HL-60/S4 treated with retinoic acid at 250 ng/mL for 4 days and 3 days (cell line): ENCODE results near the gene VSX2.

ENCODE experiments used
- in situ Hi-C: fragments of 300-500 bp; cut with MboI; formaldehyde crosslinking; loops from 2 replicates; pipeline ENCODE4 v1.7.0; 2022; ENCODE audit warnings: low sequenced_read_pairs

The VSX2 gene

GRCh38 chr14:74220991-74221390 is 18.3 kb upstream of the VSX2 start:
- in situ Hi-C loops: no loop called here

- in situ Hi-C loops: no loop called here
These were observed 17.5 kb upstream of the VSX2 start for GRCh38 chr14:74221741-74222140.

DNA sequence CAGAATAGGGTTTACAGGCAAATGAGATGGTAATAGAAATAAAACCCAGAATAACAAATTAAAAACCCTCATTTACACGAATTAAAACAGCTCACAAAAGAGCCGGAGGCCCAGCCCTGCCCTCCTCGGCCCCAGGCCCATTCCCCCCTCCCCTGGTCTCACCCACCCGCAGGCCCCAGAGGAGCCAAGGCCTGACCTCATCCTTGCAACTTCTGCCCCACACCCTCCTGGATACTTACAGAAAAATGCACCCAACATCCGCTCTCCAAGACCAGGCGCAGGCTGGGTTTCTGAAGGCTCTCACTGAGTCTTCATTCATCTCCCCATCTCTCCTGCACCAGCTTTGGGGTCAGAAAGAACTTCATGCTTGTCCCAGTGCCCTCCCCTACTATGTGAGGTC is 16.2 kb upstream of the VSX2 start:
- in situ Hi-C loops: no loop called here

GRCh38 chr14:74231784-74232183 is 7.5 kb upstream of the VSX2 start:
- in situ Hi-C loops: no loop called here

DNA sequence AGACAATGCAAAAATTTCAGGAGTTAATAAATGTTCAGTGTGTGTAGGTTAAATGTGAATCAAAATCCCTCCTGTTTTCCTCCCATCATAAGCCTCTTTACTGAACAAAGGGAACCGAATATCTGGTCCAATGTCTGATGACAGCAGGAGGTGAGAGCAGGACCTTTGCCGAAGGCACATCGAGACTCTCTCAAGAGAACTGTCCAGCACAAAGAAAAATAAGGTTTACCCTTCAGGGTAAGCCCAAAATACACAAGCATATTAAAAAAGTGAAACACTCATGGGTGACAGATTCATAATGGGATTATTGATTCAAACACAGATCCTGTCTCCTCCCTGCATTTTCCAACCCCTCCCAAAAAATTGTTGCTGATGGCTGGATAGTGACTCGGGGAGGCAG is 4.2 kb upstream of the VSX2 start:
- in situ Hi-C loops: no loop called here

DNA sequence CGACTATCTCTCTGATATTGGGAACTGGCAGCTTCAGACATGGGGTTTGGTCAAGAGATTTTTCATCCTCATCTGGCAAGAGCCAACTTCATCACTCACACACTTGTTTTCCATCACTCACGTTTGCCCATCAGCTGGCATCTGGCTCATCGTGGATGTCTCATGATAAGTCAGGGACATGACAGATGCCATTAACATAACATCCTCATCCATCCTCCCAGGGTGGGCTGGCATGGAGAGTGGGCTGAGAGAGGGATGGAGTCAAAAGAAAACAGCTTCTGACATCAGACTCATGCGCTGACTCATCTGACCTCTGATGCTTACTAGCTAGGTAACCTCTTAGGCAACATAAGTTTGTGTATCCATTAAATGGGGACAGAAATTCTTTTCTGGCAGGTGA is 1.8 kb upstream of the VSX2 start:
- in situ Hi-C loops: no loop called here

DNA sequence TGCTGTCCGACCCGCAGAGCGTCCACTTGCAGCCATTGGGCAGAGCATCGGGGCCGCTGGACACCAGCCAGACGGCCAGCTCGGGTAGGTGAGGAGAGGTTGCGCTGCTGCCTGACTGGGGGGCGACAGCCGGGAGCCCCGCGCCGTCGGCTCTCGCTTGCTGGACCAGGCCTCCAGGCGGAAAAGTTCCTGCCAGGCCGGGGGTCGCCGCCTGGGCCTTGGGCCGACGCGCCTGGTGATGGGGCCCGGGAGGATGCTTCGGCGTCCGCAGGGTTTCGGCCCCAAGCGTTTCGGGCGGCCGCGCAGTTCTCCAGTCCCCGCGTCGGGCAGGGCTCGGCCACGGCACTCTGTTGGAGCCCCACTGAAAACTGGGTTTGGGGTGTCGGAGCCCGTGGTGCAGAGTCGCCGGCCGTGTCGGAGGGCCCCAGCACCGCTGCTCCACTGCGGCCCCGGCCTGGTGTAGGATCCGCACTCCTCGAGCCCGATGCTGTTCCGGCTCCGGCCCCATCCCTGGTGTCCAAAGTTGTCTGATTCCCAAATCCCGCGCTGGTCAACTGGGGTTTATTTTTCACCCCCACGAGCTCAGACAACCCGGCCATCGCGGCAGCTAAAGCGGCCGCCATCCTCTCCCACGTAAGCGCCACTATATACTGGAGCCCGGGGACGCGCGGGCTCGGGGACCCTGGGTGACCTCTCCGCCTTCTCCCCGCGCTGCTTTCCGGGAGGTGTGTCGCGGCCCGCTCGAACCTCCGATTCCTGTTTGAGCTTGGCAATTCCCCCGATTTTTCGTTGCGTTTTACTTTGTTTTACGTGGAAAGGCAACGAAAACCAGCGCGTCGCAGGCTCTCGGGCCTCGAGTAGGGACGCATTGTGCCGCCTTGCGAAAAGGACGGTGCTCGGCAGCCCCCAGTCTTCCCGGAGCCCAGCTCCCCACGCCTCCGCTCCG is 872 bp downstream of the VSX2 start:
- in situ Hi-C loops: no loop called here

GRCh38 chr14:74240794-74241651 is 1.8 kb downstream of the VSX2 start:
- in situ Hi-C loops: no loop called here

DNA sequence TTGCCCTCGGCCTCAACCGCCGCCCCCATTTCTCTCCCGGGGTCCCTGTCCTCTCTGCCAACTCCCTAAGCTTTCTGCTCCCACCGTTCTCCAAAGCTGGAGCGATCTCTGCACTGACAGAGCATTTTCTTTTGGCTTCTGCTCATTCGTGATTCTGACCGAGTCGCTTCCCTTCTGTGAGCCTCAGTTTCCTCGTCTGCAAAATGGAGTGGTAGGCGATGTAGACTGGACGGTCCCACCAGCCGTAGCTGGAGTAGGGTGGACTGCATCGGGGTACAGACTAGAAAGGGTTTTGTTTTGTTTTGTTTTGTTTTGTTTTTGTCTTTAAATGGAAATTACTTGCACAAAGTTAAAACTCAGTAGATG is 2.4 kb downstream of the VSX2 start:
- in situ Hi-C loops: no loop called here

- in situ Hi-C loops: no loop called here
These were observed 3.0 kb downstream of the VSX2 start for GRCh38 chr14:74242021-74242779.

DNA sequence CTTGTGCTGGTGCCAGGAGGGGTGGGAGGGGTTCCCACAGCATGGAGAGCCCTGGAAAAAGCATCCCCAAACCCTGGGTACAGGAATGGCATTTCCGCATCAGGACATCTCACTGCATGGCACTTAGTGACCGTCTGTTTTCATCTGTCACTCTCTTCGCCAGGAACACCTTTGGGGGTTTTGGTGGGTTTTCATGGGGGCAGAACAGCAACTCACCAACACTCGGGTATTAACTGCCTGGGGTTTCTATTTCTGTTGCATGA is 3.5 kb downstream of the VSX2 start:
- in situ Hi-C loops: no loop called here

DNA sequence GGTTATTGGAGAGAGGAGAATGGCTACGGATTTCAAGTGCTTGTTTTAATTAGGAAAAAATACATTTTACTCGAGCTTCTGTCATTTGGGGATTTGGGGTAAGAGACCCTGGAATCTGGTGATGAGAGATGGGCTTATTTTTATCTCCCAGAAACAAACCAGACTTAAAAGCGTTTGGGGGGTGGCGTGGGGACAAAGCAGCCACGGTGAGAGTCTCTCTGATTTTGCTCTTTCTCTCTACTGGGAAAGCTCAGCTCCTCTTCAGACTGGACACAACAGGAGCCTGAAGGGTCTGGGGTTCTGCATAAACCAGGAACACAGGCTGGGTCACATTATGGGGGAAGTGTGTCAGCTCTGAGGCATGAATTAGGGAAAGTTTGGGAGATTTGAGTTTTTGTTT is 3.8 kb downstream of the VSX2 start:
- in situ Hi-C loops: no loop called here

DNA sequence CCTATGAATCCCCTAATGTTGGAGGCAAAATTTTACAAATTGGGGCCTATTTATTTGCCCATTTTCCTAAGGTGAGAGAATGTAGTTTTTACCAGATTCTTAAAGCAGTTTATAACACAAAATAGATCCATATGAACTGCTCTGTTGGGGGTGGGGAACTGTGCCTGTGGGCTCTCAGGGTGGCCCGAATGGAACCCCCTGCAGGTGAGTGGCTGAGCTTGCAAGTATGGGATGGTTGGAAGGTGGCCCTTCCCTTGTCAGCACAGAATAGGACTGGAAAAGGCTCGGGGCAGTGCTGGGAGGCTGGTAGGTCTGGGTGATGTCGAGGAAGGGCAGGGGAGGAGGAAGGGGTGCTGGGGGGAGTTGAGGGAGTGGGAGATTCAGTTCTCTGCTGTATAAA is 4.9 kb downstream of the VSX2 start:
- in situ Hi-C loops: no loop called here

DNA sequence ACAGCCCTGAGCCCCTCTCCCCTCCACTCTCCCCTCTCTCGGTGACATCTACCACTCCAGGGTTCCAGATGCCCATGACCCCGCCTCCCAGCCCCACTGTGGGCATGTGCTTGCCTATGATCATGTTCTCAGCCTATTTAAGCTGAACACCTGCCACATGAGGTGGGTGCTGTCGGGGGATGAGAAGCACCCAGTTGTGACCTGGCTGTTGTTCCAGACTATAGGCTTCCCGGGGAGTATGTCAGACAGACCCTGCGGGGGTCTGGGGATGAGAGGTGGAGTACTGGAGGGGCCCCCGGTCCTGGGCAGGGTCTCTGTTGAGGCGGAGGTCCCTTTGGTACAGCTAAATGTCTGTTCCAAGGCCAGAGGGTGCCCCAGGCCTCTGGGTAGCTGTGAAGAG is 6.0 kb downstream of the VSX2 start:
- in situ Hi-C loops: no loop called here

GRCh38 chr14:74246542-74246941 is 7.3 kb downstream of the VSX2 start:
- in situ Hi-C loops: no loop called here

GRCh38 chr14:74248017-74248416 is 8.8 kb downstream of the VSX2 start:
- in situ Hi-C loops: no loop called here

DNA sequence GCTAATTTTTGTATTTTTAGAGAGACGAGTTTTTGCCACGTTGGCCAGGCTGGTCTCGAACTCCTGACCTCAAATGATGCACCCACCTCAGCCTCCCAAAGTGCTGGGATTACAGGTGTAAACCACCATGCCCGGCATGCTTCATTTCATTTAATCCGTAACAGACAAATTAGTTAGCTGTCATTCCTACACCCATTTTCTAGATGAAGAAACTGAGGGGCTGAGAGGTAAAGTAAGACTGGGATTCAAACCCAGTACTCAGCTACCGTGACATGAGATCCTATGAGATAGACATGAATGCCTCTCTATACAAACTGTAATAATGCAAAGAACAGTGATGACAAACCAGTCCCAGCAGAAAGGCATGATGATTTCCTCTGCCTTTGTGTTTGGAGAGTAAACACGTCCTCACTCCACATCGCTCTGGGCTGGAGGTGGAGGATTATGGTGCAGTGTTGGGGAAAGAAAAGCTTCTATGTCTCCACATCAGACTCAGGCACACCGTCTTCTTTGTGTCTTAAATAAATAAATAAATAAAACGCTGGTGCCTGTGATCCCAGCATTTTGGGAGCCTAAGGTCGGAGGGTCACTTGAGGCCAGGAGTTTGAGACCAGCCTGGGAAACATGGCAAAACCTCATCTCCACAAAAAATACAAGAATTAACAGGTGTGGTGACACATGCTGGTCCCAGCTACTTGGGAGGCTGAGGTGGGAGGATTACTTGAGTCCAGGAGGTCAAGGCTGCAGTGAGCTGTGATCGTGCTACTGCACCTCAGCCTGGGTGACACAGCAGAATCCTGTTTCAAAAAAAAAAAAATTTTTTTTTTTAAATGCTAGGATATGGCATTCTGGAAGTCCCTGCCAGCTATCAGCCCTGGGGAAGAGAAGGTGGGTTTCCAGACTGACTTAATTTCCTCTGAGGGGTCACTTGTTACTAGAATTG is 10.5 kb downstream of the VSX2 start:
- in situ Hi-C loops: loop anchor here (10.0 kb wide), 1 partner anchor 135 kb away; no protein-coding TSS in a partner anchor

- in situ Hi-C loops: loop anchor here (10.0 kb wide), 1 partner anchor 140 kb away; no protein-coding TSS in a partner anchor
These were observed 16.0 kb downstream of the VSX2 start for GRCh38 chr14:74255281-74255680.

DNA sequence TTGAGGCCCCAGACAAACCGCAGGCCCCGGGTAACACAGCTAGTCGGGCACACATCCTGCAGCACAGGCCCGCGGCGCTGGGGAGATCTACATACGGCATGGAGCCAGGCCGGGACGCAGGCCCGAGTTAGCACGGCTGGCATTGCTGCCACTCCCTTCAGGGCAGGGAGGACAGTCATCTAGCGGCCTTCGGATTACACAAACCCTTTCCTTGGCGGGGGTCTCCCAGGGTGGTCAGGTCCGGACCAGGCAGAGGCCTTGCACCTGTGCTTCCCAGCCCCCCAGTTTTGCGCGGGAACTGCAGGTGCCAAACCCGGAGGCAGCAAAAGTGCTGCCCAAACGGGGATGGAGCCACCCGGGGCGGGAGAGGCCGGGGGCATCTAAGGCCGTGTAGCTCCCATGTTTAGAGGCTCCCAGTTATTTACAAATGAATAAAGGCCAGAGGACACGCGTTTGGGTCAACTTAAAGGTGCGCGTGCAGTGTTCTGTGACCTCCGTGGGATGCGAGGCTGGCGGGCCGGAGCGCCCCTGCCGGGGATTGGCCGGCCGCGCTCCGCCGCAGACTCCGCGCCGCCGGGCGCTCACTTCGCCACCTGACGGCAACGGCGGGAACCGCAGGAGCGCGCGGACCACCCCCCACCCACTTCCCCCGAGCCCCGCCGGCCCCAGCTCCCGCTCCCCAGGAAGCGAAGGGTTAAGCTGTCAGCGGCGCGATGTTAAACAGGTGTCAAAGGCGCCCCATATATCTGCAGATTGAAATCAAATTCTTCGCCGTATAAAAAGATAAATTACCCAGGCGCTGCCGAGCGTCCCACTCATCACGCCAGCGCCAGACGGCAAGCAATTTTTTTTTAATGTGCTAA is 18.1 kb downstream of the VSX2 start:
- in situ Hi-C loops: loop anchor here (10.0 kb wide), 1 partner anchor 143 kb away; no protein-coding TSS in a partner anchor
